ENCODE results near the gene TMEM225B.

GRCh38 chr7:99629643-99630042 lies 31.6 kb downstream of the TMEM225B start:
- TF ChIP-seq CTCF (IDR thresholded peaks at IDR 0.05) (no peak), POLR2A (IDR thresholded peaks at IDR 0.05) (no peak)
